Endodermal cell (in vitro differentiated cells): ENCODE results near the gene GABRR2. TPM values are rescaled to one million over a fixed set of nuclear protein-coding genes. Genes with fewer than 3 reads are reported as not detected.

Experiments
- DNase-seq: peaks from one replicate; pipeline ENCODE4 v3.0.0-alpha.2; 2017
- H3K27ac ChIP-seq: 2 replicates; pipeline ENCODE4 v1.5.1; 2013; ENCODE audit warnings: mild to moderate bottlenecking, low read depth, low read length, moderate library complexity
- H3K27me3 ChIP-seq: 2 replicates; pipeline ENCODE4 v1.6.1; 2013; ENCODE audit warnings: mild to moderate bottlenecking, low read length, moderate library complexity; ENCODE audit not compliant: insufficient read depth, control insufficient read depth, poor library complexity, severe bottlenecking
- H3K36me3 ChIP-seq: 2 replicates; pipeline ENCODE4 v1.7.0; 2013; ENCODE audit warnings: mild to moderate bottlenecking, low read length, moderate library complexity; ENCODE audit not compliant: control insufficient read depth, insufficient read depth
- H3K4me1 ChIP-seq: one replicate; pipeline ENCODE4 v1.7.0; 2013; ENCODE audit warnings: low read length; ENCODE audit not compliant: control insufficient read depth, insufficient read depth
- H3K4me3 ChIP-seq: 2 replicates; pipeline ENCODE4 v1.5.1; 2013; ENCODE audit warnings: mild to moderate bottlenecking, low read length, moderate library complexity
- H3K9ac ChIP-seq: 2 replicates; pipeline ENCODE4 v1.6.1; 2013; ENCODE audit warnings: mild to moderate bottlenecking, low read length, moderate library complexity; ENCODE audit not compliant: poor library complexity, severe bottlenecking; ENCODE audit errors: extremely low read depth
- H3K9me3 ChIP-seq: 2 replicates; pipeline ENCODE4 v1.6.1; 2013; ENCODE audit warnings: mild to moderate bottlenecking, low read length, moderate library complexity; ENCODE audit not compliant: control insufficient read depth
- H3K27ac Mint-ChIP-seq: 2 replicates; pipeline ENCODE4 v1.8.0; 2020; ENCODE audit warnings: mixed read lengths
- H3K27me3 Mint-ChIP-seq: 2 replicates; pipeline ENCODE4 v1.8.0; 2021; ENCODE audit warnings: mild to moderate bottlenecking, mixed read lengths; ENCODE audit not compliant: insufficient read depth
- H3K36me3 Mint-ChIP-seq: 2 replicates; pipeline ENCODE4 v1.8.0; 2020; ENCODE audit warnings: low read depth, mixed read lengths
- H3K4me1 Mint-ChIP-seq: 2 replicates; pipeline ENCODE4 v1.8.0; 2020; ENCODE audit warnings: mixed read lengths
- H3K4me3 Mint-ChIP-seq: 2 replicates; pipeline ENCODE4 v1.8.0; 2020; ENCODE audit warnings: mild to moderate bottlenecking, moderate library complexity, mixed read lengths
- H3K9me3 Mint-ChIP-seq: 2 replicates; pipeline ENCODE4 v1.8.0; 2020; ENCODE audit warnings: mild to moderate bottlenecking, mixed read lengths
- CTCF ChIP-seq: fragments of 200-600 bp; sonication (generic); conservative IDR thresholded peaks from 2 replicates; pipeline ENCODE4 v1.5.0; 2021; ENCODE audit warnings: antibody characterized with exemption, mild to moderate bottlenecking
- WGBS, 2 experiments: methylation state at CpG; one replicate each; pipeline versions ENCODE4 v1.1.5 to v1.1.7; 2013; ENCODE audit warnings: missing lambda C conversion rate in 2 of 2, mixed read lengths in 1 of 2; ENCODE audit not compliant: insufficient coverage in 1 of 2, insufficient read length in 1 of 2; 5-methylcytosine and 5-hydroxymethylcytosine counted together
- total RNA-seq, 2 donors: library from RNA; stranded (reverse); fragmentation: NEBNext Ultra II Directional in 1 of 2; extraction: Animal tissue kit (Norgen Biotek cat#: 25700) in 1 of 2; gene quantifications; 2 replicates in 1 of 2; 3 replicates in 1 of 2; pipeline ENCODE4 v1.2.1, GENCODE V29; 2021

Gene GABRR2
- total RNA-seq, 2 donors from 2014 or later, result 0.15 to 0.27 TPM

DNA sequence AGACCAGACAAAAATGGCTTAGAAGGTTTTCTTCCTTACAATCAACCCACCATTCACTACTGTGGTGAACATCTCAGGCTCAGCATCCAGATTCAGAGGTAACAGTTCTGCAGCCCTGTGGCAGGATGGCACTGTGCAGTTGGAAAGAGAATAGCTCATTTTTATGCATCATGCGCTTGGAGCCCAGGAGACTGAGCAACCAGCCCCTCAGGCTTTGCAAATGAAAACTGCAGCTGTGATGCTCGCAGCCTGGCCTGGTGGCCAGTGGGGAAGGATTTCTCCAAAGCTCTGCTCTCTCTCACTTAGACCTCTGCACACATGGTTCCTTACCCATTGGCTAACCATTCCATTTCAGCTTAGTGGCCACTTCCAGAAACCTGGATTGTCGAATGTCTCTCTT lies 45.8 kb downstream of the GABRR2 start:
- no peak for TF ChIP-seq CTCF
- WGBS, 2 experiments, result 89 to 90% methylated on average over 2 to 3 of the region's 3 CpGs
- Mint-ChIP-seq H3K4me1 (no peaks in the 10 kb centered on the region), H3K9me3 (no peaks in the 10 kb centered on the region), H3K27me3 (peaks cover 4% of the 10 kb centered on the region), H3K4me3 (no peak overlapping the region), H3K27ac (no peak overlapping the region), H3K36me3 (no peaks in the 10 kb centered on the region)
- no peak overlapping the region for H3K9ac ChIP-seq
- H3K4me1 ChIP-seq, result no peaks in the 10 kb centered on the region
- no peak overlapping the region for H3K4me3 ChIP-seq
- no peaks in the 10 kb centered on the region for H3K9me3 ChIP-seq
- H3K36me3 ChIP-seq, result no peaks in the 10 kb centered on the region
- no peaks in the 10 kb centered on the region for H3K27me3 ChIP-seq
- H3K27ac ChIP-seq, result no peak overlapping the region
- no peak for DNase-seq

GRCh38 chr6:89268776-89269175 lies 46.3 kb downstream of the GABRR2 start:
- no peak for DNase-seq
- 89 to 91% methylated on average over 5 to 7 of the region's 7 CpGs for WGBS, 2 experiments
- Mint-ChIP-seq H3K4me3 (no peak overlapping the region), H3K4me1 (no peaks in the 10 kb centered on the region), H3K9me3 (no peaks in the 10 kb centered on the region), H3K27me3 (peaks cover 4% of the 10 kb centered on the region), H3K36me3 (no peaks in the 10 kb centered on the region), H3K27ac (no peak overlapping the region)
- Histone ChIP-seq H3K9me3 (no peaks in the 10 kb centered on the region), H3K4me1 (no peaks in the 10 kb centered on the region), H3K4me3 (no peak overlapping the region), H3K27me3 (no peaks in the 10 kb centered on the region), H3K9ac (no peak overlapping the region), H3K27ac (no peak overlapping the region), H3K36me3 (no peaks in the 10 kb centered on the region)
- no peak for TF ChIP-seq CTCF

DNA sequence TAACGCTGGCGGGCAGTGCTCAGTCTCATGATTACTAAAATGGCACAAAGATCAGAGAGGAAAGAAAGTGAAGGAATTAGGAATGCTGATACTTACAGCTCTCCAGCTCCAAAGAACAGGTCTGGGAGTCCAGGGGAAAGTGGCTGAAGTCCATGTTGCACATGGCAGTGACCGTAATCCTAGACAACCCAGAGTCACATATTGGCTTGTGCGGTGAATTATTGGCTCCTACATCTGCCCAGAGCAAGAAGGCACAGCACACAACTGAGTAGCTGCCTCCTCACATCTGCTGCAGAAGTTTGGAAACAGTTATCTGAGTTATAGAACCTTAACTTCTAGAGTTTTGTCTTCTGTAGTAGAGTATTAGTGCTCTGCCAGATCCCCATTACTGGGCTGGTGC lies 47.2 kb downstream of the GABRR2 start:
- TF ChIP-seq CTCF, result no peak
- Histone ChIP-seq H3K4me3 (no peak overlapping the region), H3K27ac (no peak overlapping the region), H3K36me3 (no peaks in the 10 kb centered on the region), H3K4me1 (no peaks in the 10 kb centered on the region), H3K27me3 (no peaks in the 10 kb centered on the region), H3K9ac (no peak overlapping the region), H3K9me3 (no peaks in the 10 kb centered on the region)
- Mint-ChIP-seq H3K4me1 (no peaks in the 10 kb centered on the region), H3K4me3 (no peak overlapping the region), H3K27me3 (peaks cover 4% of the 10 kb centered on the region), H3K9me3 (no peaks in the 10 kb centered on the region), H3K36me3 (no peaks in the 10 kb centered on the region), H3K27ac (no peak overlapping the region)
- DNase-seq, result no peak
- 84 to 93% methylated on average over 4 of the region's 4 CpGs for WGBS, 2 experiments
